Lower leg skin (tissue), 4 donors: ENCODE data around the gene IL17RA. TPM values are rescaled to one million over a fixed set of nuclear protein-coding genes. Genes with fewer than 3 reads are reported as not detected.

ENCODE experiments used
- DNase-seq, 2 donors: peaks; one replicate each; pipeline ENCODE4 v3.0.0-alpha.2; 2019; ENCODE audit warnings: low spot score in 2 of 2
- H3K4me3 ChIP-seq: fragments of 200-600 bp; sonication (generic); 2 replicates; pipeline ENCODE4 v1.5.1; 2017; ENCODE audit warnings: mild to moderate bottlenecking, low read depth; ENCODE audit not compliant: poor library complexity, severe bottlenecking
- POLR2A ChIP-seq, 2 donors: fragments of 450-650 bp; IDR thresholded peaks; one replicate each; pipeline ENCODE4 v1.6.1; 2016 to 2017; ENCODE audit warnings: antibody characterized with exemption in 2 of 2, mild to moderate bottlenecking in 1 of 2, moderate library complexity in 1 of 2
- WGBS, 2 donors: methylation state at CpG; one replicate each; pipeline ENCODE4 v1.1.5; 2018; 5-methylcytosine and 5-hydroxymethylcytosine counted together
- intact Hi-C: fragments of 100-400 bp; cut with DNase I; formaldehyde crosslinking; loops from one replicate; pipeline ENCODE4 v1.15.0; 2023; ENCODE audit warnings: low total_unique reads
- total RNA-seq, 4 donors: library from RNA; depleted of rRNA; stranded (reverse); fragments of >200 nt; gene quantifications; one replicate each; pipeline ENCODE4 v1.1.0, GENCODE V29; 2016
- TF ChIP-seq, protein P1 (sequence below), 3 donors: fragments of 450-650 bp; IDR thresholded peaks; one replicate each; pipeline ENCODE4 v1.5.1; 2016; ENCODE audit warnings: antibody characterized with exemption in 3 of 3, mild to moderate bottlenecking in 3 of 3, moderate library complexity in 2 of 3

IL17RA gene
- total RNA-seq, 4 donors from 2014 or later = 17.6 to 30.6 (median 21.3) TPM

DNA sequence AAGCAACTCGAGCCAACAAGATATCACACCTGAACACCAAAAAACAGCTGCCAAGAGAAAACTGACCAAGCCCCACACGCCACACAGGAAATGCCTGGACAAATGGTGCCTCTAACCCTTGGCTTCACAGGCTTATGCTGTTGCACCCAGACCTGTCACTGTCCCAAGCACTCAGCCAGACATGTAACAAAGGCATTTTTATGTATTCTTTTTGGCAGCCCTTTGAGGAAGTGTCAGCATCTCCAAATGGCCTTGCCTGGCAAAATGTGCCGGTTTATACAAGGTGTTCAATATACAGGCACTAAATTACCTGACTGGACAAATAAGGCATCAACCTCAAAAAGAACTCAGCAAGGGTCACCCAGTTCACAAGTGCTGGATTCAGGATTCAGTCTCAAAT, 68.2 kb downstream of the IL17RA start:
- no peak for DNase-seq

DNA sequence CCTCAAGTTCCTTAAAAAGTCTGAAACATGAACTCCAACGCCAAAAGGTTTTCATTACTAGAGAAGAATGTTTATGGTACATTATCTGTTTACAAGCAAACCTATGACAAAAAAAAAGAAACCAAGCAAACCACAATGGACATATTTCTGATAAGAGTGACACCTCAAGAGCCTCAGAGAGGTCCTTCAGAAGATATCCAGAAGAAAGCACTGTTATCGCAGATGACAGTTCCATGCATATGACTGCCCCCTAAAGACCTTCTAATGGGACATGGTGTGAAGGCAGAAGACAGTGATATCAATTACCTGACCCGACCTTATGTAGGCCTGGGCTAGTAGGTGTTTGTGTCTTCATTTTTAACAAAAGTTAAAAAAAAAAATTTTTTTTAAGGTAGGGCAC, 71.1 kb downstream of the IL17RA start:
- no peak for DNase-seq
- intact Hi-C loops = no loop called here
- WGBS, 2 donors = 80 to 84% methylated on average over 3 of the region's 3 CpGs
- no peak overlapping the region for H3K4me3 ChIP-seq
- no peak for TF ChIP-seq POLR2A (IDR thresholded peaks at IDR 0.05)
- TF ChIP-seq, protein P1, sequence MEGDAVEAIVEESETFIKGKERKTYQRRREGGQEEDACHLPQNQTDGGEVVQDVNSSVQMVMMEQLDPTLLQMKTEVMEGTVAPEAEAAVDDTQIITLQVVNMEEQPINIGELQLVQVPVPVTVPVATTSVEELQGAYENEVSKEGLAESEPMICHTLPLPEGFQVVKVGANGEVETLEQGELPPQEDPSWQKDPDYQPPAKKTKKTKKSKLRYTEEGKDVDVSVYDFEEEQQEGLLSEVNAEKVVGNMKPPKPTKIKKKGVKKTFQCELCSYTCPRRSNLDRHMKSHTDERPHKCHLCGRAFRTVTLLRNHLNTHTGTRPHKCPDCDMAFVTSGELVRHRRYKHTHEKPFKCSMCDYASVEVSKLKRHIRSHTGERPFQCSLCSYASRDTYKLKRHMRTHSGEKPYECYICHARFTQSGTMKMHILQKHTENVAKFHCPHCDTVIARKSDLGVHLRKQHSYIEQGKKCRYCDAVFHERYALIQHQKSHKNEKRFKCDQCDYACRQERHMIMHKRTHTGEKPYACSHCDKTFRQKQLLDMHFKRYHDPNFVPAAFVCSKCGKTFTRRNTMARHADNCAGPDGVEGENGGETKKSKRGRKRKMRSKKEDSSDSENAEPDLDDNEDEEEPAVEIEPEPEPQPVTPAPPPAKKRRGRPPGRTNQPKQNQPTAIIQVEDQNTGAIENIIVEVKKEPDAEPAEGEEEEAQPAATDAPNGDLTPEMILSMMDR (IDR thresholded peaks at IDR 0.05) = no peak

More for the DNA sequence above, 68.2 kb downstream of the IL17RA start:
- intact Hi-C loops = no loop called here
- no peak overlapping the region for H3K4me3 ChIP-seq
- 50 to 55% methylated on average over 3 of the region's 3 CpGs for WGBS, 2 donors
- no peak for TF ChIP-seq POLR2A (IDR thresholded peaks at IDR 0.05)
- TF ChIP-seq, protein P1 (IDR thresholded peaks at IDR 0.05) = no peak

DNA sequence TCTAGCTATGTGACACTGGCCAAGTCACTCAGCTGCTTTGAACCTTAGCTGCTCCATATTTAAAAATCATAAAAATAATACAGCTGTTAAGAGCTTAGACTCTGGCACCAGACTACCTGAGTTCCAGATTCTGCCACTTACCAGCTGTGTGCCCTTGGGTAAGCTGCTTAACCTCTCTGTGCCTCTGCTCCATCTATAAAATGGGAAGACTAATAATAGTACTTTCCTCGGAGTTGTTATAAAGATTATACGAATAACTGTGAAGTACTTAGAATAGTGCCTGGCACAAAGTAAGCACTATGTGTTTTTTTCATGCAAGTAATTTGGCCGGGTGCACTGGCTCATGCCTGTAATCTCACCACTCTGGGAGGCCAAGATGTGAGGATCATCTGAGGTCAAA, 72.9 kb downstream of the IL17RA start:
- intact Hi-C loops = no loop called here
- H3K4me3 ChIP-seq = no peak overlapping the region
- TF ChIP-seq, protein P1 (IDR thresholded peaks at IDR 0.05) = no peak
- no peak for TF ChIP-seq POLR2A (IDR thresholded peaks at IDR 0.05)
- WGBS, 2 donors = 79 to 85% methylated on average over 3 of the region's 3 CpGs
- no peak for DNase-seq

DNA sequence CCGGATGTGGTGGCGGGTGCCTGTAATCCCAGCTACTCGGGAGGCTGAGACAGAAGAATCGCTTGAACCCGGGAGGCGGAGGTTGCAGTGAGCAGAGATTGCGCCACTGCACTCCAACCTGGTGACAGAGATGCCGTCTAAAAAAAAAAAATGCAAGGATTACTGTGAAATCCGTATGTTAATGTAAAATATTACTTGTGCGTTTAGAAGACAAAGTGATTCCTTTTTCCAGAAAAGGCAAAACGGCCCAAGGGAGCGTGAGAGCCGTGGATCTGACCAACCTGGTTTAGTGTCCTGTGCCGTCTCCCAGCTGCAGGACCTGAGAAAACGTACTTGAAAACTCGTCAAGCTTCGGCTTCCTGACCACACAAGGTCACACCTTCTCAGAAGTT, 73.4 kb downstream of the IL17RA start:
- DNase-seq = no peak
- TF ChIP-seq POLR2A (IDR thresholded peaks at IDR 0.05) = no peak
- TF ChIP-seq, protein P1 (IDR thresholded peaks at IDR 0.05) = no peak
- 44 to 47% methylated on average over 17 of the region's 17 CpGs for WGBS, 2 donors
- intact Hi-C loops = no loop called here
- H3K4me3 ChIP-seq = peak overlapping the region; percentile 50

DNA sequence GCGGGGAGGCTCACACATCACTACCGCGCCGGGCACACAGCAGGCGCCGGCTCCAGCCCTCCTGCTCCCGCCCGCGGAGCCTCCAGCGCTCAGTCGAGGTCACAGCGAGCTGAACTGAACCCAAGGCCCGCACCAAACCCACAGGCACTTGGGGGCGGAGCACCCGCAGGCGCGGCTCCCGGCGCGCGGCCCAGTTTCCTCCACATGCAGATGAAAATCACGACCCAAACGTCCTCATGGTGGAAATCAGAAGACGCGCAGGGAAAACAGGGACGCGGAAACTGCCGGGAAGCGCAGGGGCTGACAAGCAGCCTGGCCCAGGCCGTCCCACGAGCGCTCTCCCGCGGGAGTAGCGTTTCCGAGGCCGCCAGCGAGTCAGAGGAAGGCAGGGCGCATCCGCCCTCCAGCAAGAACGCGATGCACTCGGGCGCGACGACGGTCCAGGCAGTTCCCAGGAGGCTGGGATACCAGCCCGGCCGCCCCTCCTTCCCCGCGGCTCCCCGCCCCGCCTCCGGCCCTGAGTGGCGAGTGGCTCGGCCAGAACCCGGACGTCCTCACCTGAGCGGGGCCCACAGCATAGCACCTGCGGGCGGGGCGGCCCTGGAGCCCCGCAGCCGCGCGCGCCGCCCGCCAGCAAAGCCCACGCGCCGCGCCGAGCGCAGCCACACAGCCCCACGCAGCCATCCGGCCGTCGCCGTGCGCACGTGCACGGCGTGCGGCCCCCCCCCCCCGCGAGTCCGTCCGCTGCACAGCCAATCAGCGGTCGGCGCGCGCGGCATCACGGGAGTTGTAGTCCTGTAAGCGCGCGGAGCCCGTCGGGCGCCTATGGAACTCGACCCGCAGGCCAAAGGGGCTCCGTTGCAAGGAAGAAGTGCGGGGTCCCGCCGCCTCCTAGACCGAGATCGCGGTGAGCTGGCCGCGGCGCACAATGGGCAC, 74.0 kb downstream of the IL17RA start, which contains the start of gene HDHD5:
TSS of gene HDHD5 (minus strand) at position 710 of the 936 bp plus-strand sequence. CDS start at position 684, 26 bp downstream.
- intact Hi-C loops = no loop called here
- peak; percentile 85 to 98 for DNase-seq
- TF ChIP-seq POLR2A (IDR thresholded peaks at IDR 0.05) = no peak
- TF ChIP-seq, protein P1 (IDR thresholded peaks at IDR 0.05) = no peak
- peak within 1 kb of the TSS; percentile 50 for H3K4me3 ChIP-seq
- WGBS, 2 donors = 0 to 1% methylated on average over 6 to 101 of the region's 114 CpGs
